B cell (primary cell): ENCODE data around the gene ITIH1.

Experiments
- CTCF ChIP-seq: fragments of 200-600 bp; IDR thresholded peaks from one replicate; pipeline ENCODE4 v1.8.0; 2022; ENCODE audit warnings: antibody characterized with exemption, mild to moderate bottlenecking
- EZH2 ChIP-seq: IDR thresholded peaks from 2 replicates; pipeline ENCODE4 v1.6.1; 2012; ENCODE audit warnings: borderline replicate concordance, low read depth, mild to moderate bottlenecking, moderate library complexity, low read length; ENCODE audit not compliant: insufficient read depth, poor library complexity, severe bottlenecking

- TF ChIP-seq CTCF (no peak), EZH2 (no peak)
Measured at GRCh38 chr3:52811452-52812011, 34.1 kb downstream of the ITIH1 start.
